H1 (cell line): Measurements from ENCODE around the gene EEF2. TPM values are rescaled to one million over a fixed set of nuclear protein-coding genes. Genes with fewer than 3 reads are reported as not detected.
A peak's percentile ranks its signal among the peaks of the same experiment; 100 is the strongest.

Experiments
- CTCF ChIA-PET: fragments of 300-600 bp; sonication (Branson Sonifier 250); formaldehyde crosslinking; loops from one replicate; lab custom pipeline; 2021; ENCODE audit not compliant: partially characterized antibody; lab: Charles Lee
- POLR2A ChIA-PET: fragments of 300-600 bp; sonication (Branson Sonifier 250); formaldehyde crosslinking; loops from one replicate; lab custom pipeline; 2021; ENCODE audit warnings: inconsistent platforms; ENCODE audit not compliant: partially characterized antibody; lab: Charles Lee
- DNase-seq, 2 experiments: peaks; one replicate each; pipeline versions ENCODE4 v3.0.0 to v3.0.0-alpha.2; 2010 to 2022; ENCODE audit warnings: low spot score in 2 of 2, low read depth in 1 of 2, mixed read lengths in 1 of 2
- FAIRE-seq: peaks from 2 replicates; lab custom pipeline; 2011; peaks lifted over from hg19 to GRCh38; lab: Jason Lieb, UNC
- H2AFZ ChIP-seq: 2 replicates; pipeline ENCODE4 v1.8.1; 2012; ENCODE audit warnings: low read length, inconsistent platforms
- H2AK5ac ChIP-seq: 2 replicates; pipeline ENCODE4 v1.6.1; 2013; ENCODE audit warnings: low read depth, low read length
- H2BK120ac ChIP-seq: replicated peaks from 2 replicates; pipeline ENCODE3; 2013; ENCODE audit warnings: low read depth, low read length, inconsistent platforms
- H2BK12ac ChIP-seq: 2 replicates; pipeline ENCODE4 v1.6.1; 2013; ENCODE audit warnings: low read depth, low read length
- H2BK15ac ChIP-seq: 2 replicates; pipeline ENCODE4 v1.6.1; 2013; ENCODE audit warnings: low read length
- H2BK20ac ChIP-seq: 2 replicates; pipeline ENCODE4 v1.6.1; 2013; ENCODE audit warnings: low read length
- H2BK5ac ChIP-seq: 2 replicates; pipeline ENCODE4 v1.6.1; 2013; ENCODE audit warnings: low read depth, low read length
- H3K14ac ChIP-seq: 2 replicates; pipeline ENCODE4 v1.6.1; 2013; ENCODE audit warnings: inconsistent platforms; ENCODE audit not compliant: insufficient read length
- H3K18ac ChIP-seq: 2 replicates; pipeline ENCODE4 v1.6.1; 2013; ENCODE audit warnings: low read length; ENCODE audit errors: extremely low read depth
- H3K23ac ChIP-seq: 2 replicates; pipeline ENCODE4 v1.6.1; 2013; ENCODE audit warnings: inconsistent platforms; ENCODE audit not compliant: insufficient read length
- H3K23me2 ChIP-seq: 2 replicates; pipeline ENCODE4 v1.6.1; 2013; ENCODE audit warnings: low read depth, low read length
- H3K27ac ChIP-seq: 2 replicates; pipeline ENCODE4 v1.6.1; 2011; ENCODE audit warnings: low read depth, low read length, inconsistent platforms
- H3K27me3 ChIP-seq, 4 experiments: replicated peaks in 1 of 4; 1 replicate in 1 of 4; 2 replicates in 3 of 4; pipeline versions ENCODE4 v1.6.1 to v1.8.1; 2011 to 2013; ENCODE audit warnings: low read length in 3 of 4, mild to moderate bottlenecking in 3 of 4, inconsistent platforms in 2 of 4, mixed read lengths in 2 of 4, moderate library complexity in 1 of 4; ENCODE audit not compliant: control insufficient read depth in 3 of 4, insufficient read depth in 3 of 4; ENCODE audit errors: extremely low read depth in 1 of 4
- H3K36me3 ChIP-seq, 4 experiments: 2 replicates each; pipeline versions ENCODE4 v1.6.1 to v1.8.1; 2011 to 2013; ENCODE audit warnings: mild to moderate bottlenecking in 4 of 4, low read length in 3 of 4, moderate library complexity in 2 of 4, control low read depth in 1 of 4, inconsistent platforms in 1 of 4; ENCODE audit not compliant: insufficient read depth in 4 of 4, control insufficient read depth in 2 of 4
- H3K4ac ChIP-seq: replicated peaks from 2 replicates; pipeline ENCODE3; 2013; ENCODE audit warnings: low read length, low read depth, mixed read lengths, inconsistent platforms; ENCODE audit not compliant: insufficient read length
- H3K4me1 ChIP-seq, 4 experiments: replicated peaks in 1 of 4; 1 replicate in 1 of 4; 2 replicates in 3 of 4; pipeline versions ENCODE4 v1.6.1 to v1.8.1; 2011 to 2013; ENCODE audit warnings: low read length in 3 of 4, inconsistent platforms in 2 of 4, mixed read lengths in 1 of 4; ENCODE audit not compliant: insufficient read depth in 4 of 4, control insufficient read depth in 3 of 4
- H3K4me2 ChIP-seq, 2 experiments: 2 replicates each; pipeline versions ENCODE4 v1.6.1 to v1.8.1; 2011 to 2013; ENCODE audit warnings: low read depth in 2 of 2, low read length in 2 of 2, control low read depth in 1 of 2, inconsistent platforms in 1 of 2, mild to moderate bottlenecking in 1 of 2; ENCODE audit not compliant: insufficient read depth in 1 of 2
- H3K4me3 ChIP-seq, 4 experiments: fragments of 200-600, 300-600 bp in 1 of 4; sonication (generic), shearing (Covaris generic), sonication (Bioruptor Twin) in 1 of 4; 2 replicates each; pipeline versions ENCODE4 v1.5.1 to v1.8.1; 2011 to 2016; ENCODE audit warnings: low read length in 4 of 4, low read depth in 3 of 4, control low read depth in 2 of 4, inconsistent platforms in 2 of 4, mild to moderate bottlenecking in 2 of 4, mixed read lengths in 1 of 4, moderate library complexity in 1 of 4; ENCODE audit not compliant: insufficient read depth in 2 of 4; ENCODE audit errors: extremely low read depth in 1 of 4
- H3K56ac ChIP-seq: replicated peaks from 2 replicates; pipeline ENCODE3; 2013; ENCODE audit warnings: low read depth, mild to moderate bottlenecking, mixed read lengths, low read length, inconsistent platforms; ENCODE audit not compliant: insufficient read length
- H3K79me1 ChIP-seq: 2 replicates; pipeline ENCODE4 v1.6.1; 2013; ENCODE audit warnings: low read depth, low read length, control low read depth
- H3K79me2 ChIP-seq, 2 experiments: 2 replicates each; pipeline versions ENCODE4 v1.6.1 to v1.8.1; 2012 to 2013; ENCODE audit warnings: low read length in 2 of 2, mild to moderate bottlenecking in 2 of 2, inconsistent platforms in 1 of 2; ENCODE audit not compliant: insufficient read depth in 2 of 2, control insufficient read depth in 1 of 2
- H3K9ac ChIP-seq, 4 experiments: replicated peaks in 1 of 4; 1 replicate in 1 of 4; 2 replicates in 3 of 4; pipeline versions ENCODE4 v1.6.1 to v1.8.1; 2011 to 2013; ENCODE audit warnings: low read depth in 3 of 4, low read length in 3 of 4, control low read depth in 2 of 4, mild to moderate bottlenecking in 2 of 4, moderate library complexity in 2 of 4, inconsistent platforms in 1 of 4; ENCODE audit errors: extremely low read depth in 1 of 4
- H3K9me3 ChIP-seq, 2 experiments: 2 replicates each; pipeline versions ENCODE4 v1.6.1 to v1.8.1; 2012 to 2013; ENCODE audit warnings: mild to moderate bottlenecking in 2 of 2, moderate library complexity in 2 of 2, control low read depth in 1 of 2, inconsistent platforms in 1 of 2, low read depth in 1 of 2, low read length in 1 of 2, mixed read lengths in 1 of 2; ENCODE audit not compliant: insufficient read depth in 2 of 2
- H4K20me1 ChIP-seq, 2 experiments: replicated peaks in 1 of 2; 2 replicates each; pipeline versions ENCODE3 to v1.8.1; 2011 to 2013; ENCODE audit warnings: inconsistent platforms in 2 of 2, low read length in 2 of 2, mild to moderate bottlenecking in 1 of 2; ENCODE audit not compliant: insufficient read depth in 2 of 2, control insufficient read depth in 1 of 2
- H4K5ac ChIP-seq: 2 replicates; pipeline ENCODE4 v1.6.1; 2013; ENCODE audit warnings: low read length, low read depth, mixed read lengths, inconsistent platforms; ENCODE audit not compliant: insufficient read length
- H4K8ac ChIP-seq: 2 replicates; pipeline ENCODE4 v1.8.0; 2013; ENCODE audit warnings: mild to moderate bottlenecking, moderate library complexity, low read length, inconsistent platforms; ENCODE audit not compliant: insufficient read depth; ENCODE audit errors: extremely low read depth
- H4K91ac ChIP-seq: replicated peaks from 2 replicates; pipeline ENCODE3; 2013; ENCODE audit warnings: low read length, mixed read lengths, inconsistent platforms; ENCODE audit not compliant: insufficient read length
- CBX8 ChIP-seq: fragments of 300-800, 300-1000 bp; sonication (generic); IDR thresholded peaks from 2 replicates; pipeline ENCODE4 v1.7.1; 2016; ENCODE audit warnings: low read depth, low read length, borderline replicate concordance
- CHD2 ChIP-seq: IDR thresholded peaks from 2 replicates; pipeline ENCODE4 v1.6.1; 2012; ENCODE audit warnings: low read length, improper control_type of control experiment
- POLR2A ChIP-seq, 2 experiments: IDR thresholded peaks; 1 replicate in 1 of 2; 2 replicates in 1 of 2; pipeline ENCODE4 v1.6.1; 2011; ENCODE audit warnings: low read depth in 2 of 2, low read length in 2 of 2, mild to moderate bottlenecking in 2 of 2; ENCODE audit errors: control extremely low read depth in 1 of 2
- POLR2AphosphoS5 ChIP-seq: IDR thresholded peaks from 2 replicates; pipeline ENCODE4 v1.6.1; 2011; ENCODE audit warnings: low read depth, low read length
- SIN3A ChIP-seq, 2 experiments: IDR thresholded peaks in 1 of 2; conservative IDR thresholded peaks in 1 of 2; 2 replicates each; pipeline ENCODE4 v1.6.1; 2011 to 2012; ENCODE audit warnings: low read length in 2 of 2, improper control_type of control experiment in 1 of 2, low read depth in 1 of 2, mild to moderate bottlenecking in 1 of 2
- SIX5 ChIP-seq: IDR thresholded peaks from 2 replicates; pipeline ENCODE4 v1.6.1; 2011; ENCODE audit warnings: mild to moderate bottlenecking, low read depth, low read length
- SP1 ChIP-seq: IDR thresholded peaks from 2 replicates; pipeline ENCODE4 v1.6.1; 2011; ENCODE audit warnings: low read depth, low read length
- WGBS, 2 experiments: shearing (Covaris generic) in 1 of 2; methylation state at CpG; one replicate each; pipeline versions ENCODE4 v1.1.6 to v1.1.7; 2013 to 2015; ENCODE audit warnings: low lambda C conversion rate in 2 of 2, mixed read lengths in 2 of 2, inconsistent platforms in 1 of 2, low coverage in 1 of 2, missing lambda C conversion rate in 1 of 2; ENCODE audit not compliant: insufficient replicate concordance in 2 of 2, insufficient coverage in 1 of 2, insufficient read length in 1 of 2; ENCODE audit errors: extremely low coverage in 1 of 2, missing lambda C conversion rate in 1 of 2; 5-methylcytosine and 5-hydroxymethylcytosine counted together
- polyA plus RNA-seq, 7 experiments: library from polyadenylated mRNA; depleted of rRNA in 3 of 7; stranded (reverse) in 5 of 7; unstranded in 2 of 7; fragments of >200 nt in 5 of 7; fragments of 200-250 nt in 2 of 7; gene quantifications; 1 replicate in 5 of 7; 2 replicates in 1 of 7; 4 replicates in 1 of 7; pipeline versions ENCODE4 v1.2.1 to v1.2.3, GENCODE V29; 2011 to 2013; ENCODE audit warnings: missing spikeins in 2 of 7, mixed read lengths in 2 of 7
- total RNA-seq: library from RNA; stranded (reverse); fragmentation: NEBNext Ultra II Directional; extraction: Animal tissue kit (Norgen Biotek cat#: 25700); gene quantifications from 2 replicates; pipeline ENCODE4 v1.2.1, GENCODE V29; 2021

EEF2 gene
- total and polyA plus RNA-seq, 2 of the 8 experiments (the other 6 are each of a cell fraction or from before 2014, with no cell fraction given): 1,554 to 3,380 TPM

DNA sequence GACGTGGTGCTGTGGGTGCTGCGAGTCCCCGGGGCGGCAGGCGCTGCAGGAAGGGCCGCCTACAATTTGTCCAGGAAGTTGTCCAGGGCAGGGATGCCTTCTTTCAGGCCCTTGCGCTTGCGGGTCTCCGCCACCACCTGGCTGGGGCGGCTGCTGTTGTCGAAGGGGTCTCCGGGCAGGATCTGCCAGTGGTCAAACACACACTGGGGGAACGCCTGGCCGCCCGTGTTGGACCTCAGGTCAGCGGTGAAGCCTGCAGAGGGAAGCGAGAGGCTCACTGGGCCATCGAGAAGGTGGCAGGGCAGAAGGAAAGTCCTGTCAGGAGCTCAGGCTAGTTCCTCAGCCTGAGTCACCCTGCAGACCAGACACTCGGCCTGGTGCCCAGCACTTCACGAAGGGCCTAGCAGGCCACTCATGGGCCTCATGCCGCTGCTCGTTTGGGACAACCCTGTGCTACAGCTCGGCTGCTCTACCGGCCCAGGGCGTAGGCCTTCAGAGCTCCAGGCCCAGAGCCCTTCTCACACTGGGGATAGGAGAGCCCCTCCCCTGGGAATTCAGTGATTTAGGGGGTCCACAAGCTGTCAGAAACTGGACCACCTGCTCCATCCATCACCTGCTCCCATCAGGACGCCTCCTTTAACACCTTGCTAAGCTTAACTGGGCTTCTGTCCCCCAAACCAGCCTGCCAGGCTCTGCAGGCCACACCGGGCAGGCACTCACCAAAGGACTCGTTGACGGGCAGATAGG, 8.6 kb downstream of the EEF2 start:
- H2AFZ ChIP-seq: no peak overlapping the region
- no peak overlapping the region for H3K18ac ChIP-seq
- no peak overlapping the region for H3K23ac ChIP-seq
- H4K20me1 ChIP-seq: peaks cover 55 to 57% of the 10 kb centered on the region in 2 experiments
- H3K79me2 ChIP-seq: peaks cover under 1 to 32% of the 10 kb centered on the region in 2 experiments; a peak in 3 of 4 replicates
- POLR2A ChIA-PET: interaction anchor here (0.9 to 12.0 kb wide), 6 partner anchors 8 to 46 kb away, joined by 3 to 870 read pairs (median 25); partner anchors contain the start of genes DAPK3 and EEF2
- H3K79me1 ChIP-seq: peaks cover 9% of the 10 kb centered on the region
- peak overlapping the region; percentile 90; the same call in 1 of the 2 replicates for H4K8ac ChIP-seq
- no peak overlapping the region for H2BK20ac ChIP-seq
- no peak overlapping the region for H3K14ac ChIP-seq
- DNase-seq (peak in 1 of 2 experiments; percentile 48), FAIRE-seq (no peak)
- H3K4ac ChIP-seq: no peak overlapping the region
- H3K27ac ChIP-seq: no peak overlapping the region
- no peaks in the 10 kb centered on the region for H3K23me2 ChIP-seq
- H2AK5ac ChIP-seq: no peak overlapping the region
- no peaks in the 10 kb centered on the region for H3K27me3 ChIP-seq
- no peak overlapping the region for H3K4me3 ChIP-seq
- CTCF ChIA-PET: no interaction called here
- H3K56ac ChIP-seq: no peak overlapping the region
- H3K9ac ChIP-seq: no peak overlapping the region
- no peak overlapping the region for H4K5ac ChIP-seq
- H3K36me3 ChIP-seq: peaks cover 57 to 68% (median 65%) of the 10 kb centered on the region in 4 experiments
- no peak overlapping the region for H2BK15ac ChIP-seq
- no peak overlapping the region for H3K4me2 ChIP-seq
- 0 out of 4 replicates have a peak, but pooled peaks of 1 of the 2 experiments have one; percentile 40 for TF ChIP-seq SIN3A (conservative IDR thresholded peaks at IDR 0.05 in 1 of 2, IDR thresholded peaks at IDR 0.05 in 1 of 2; ENCODE audit: low read depth in 1 of 2, low read length in 2 of 2)
- peak; percentile 12 to 72 for TF ChIP-seq POLR2A (IDR thresholded peaks at IDR 0.05; ENCODE audit: control extremely low read depth in 1 of 2, low read depth in 2 of 2, low read length in 2 of 2)
- TF ChIP-seq SP1: peak; percentile 5; the same call in 1 of the 2 replicates
- TF ChIP-seq CBX8: no peak
- TF ChIP-seq CHD2: no peak
- TF ChIP-seq POLR2AphosphoS5: peak; percentile 47
- peak; percentile 3; the same call in 1 of the 2 replicates for TF ChIP-seq SIX5
- no peak overlapping the region for H2BK12ac ChIP-seq
- H3K9me3 ChIP-seq: no peaks in the 10 kb centered on the region
- H3K4me1 ChIP-seq: no peaks in the 10 kb centered on the region; a peak in 3 of 7 replicates
- no peak overlapping the region; the same call in 1 of the 2 replicates for H2BK5ac ChIP-seq
- H2BK120ac ChIP-seq: no peak overlapping the region
- H4K91ac ChIP-seq: no peak overlapping the region
- 95% methylated on average over 23 of the region's 29 CpGs; no CpG with 5 or more reads in 1 of the 2 experiments for WGBS, 2 experiments
